H9 (cell line): ENCODE measurements around the gene CHST8. TPM values are rescaled to one million over a fixed set of nuclear protein-coding genes. Genes with fewer than 3 reads are reported as not detected.

ENCODE experiments used
- DNase-seq: peaks from one replicate; pipeline ENCODE4 v3.0.0-alpha.2; 2017
- H2AFZ ChIP-seq: one replicate; pipeline ENCODE4 v1.6.1; 2013; ENCODE audit warnings: mild to moderate bottlenecking, low read length, control low read depth, moderate library complexity
- H2AK5ac ChIP-seq: 2 replicates; pipeline ENCODE4 v1.6.1; 2013; ENCODE audit warnings: low read length, control low read depth, mixed read lengths; ENCODE audit not compliant: insufficient read length
- H2BK120ac ChIP-seq: one replicate; pipeline ENCODE4 v1.6.1; 2013; ENCODE audit warnings: low read depth, mild to moderate bottlenecking, low read length, control low read depth, inconsistent platforms; ENCODE audit not compliant: poor library complexity, severe bottlenecking
- H2BK12ac ChIP-seq: 2 replicates; pipeline ENCODE4 v1.6.1; 2013; ENCODE audit warnings: low read length, control low read depth, mixed read lengths, low read depth; ENCODE audit not compliant: insufficient read length
- H2BK15ac ChIP-seq: 2 replicates; pipeline ENCODE4 v1.6.1; 2013; ENCODE audit warnings: low read depth, low read length, control low read depth
- H2BK20ac ChIP-seq: one replicate; pipeline ENCODE4 v1.6.1; 2013; ENCODE audit warnings: low read depth, mild to moderate bottlenecking, low read length, control low read depth, inconsistent platforms; ENCODE audit not compliant: poor library complexity, severe bottlenecking
- H2BK5ac ChIP-seq: 2 replicates; pipeline ENCODE4 v1.6.1; 2013; ENCODE audit warnings: low read length, control low read depth, mixed read lengths; ENCODE audit not compliant: insufficient read length
- H3K14ac ChIP-seq: 2 replicates; pipeline ENCODE4 v1.6.1; 2013; ENCODE audit warnings: low read length, control low read depth; ENCODE audit not compliant: insufficient read depth
- H3K18ac ChIP-seq: 2 replicates; pipeline ENCODE4 v1.6.1; 2013; ENCODE audit warnings: low read depth, mild to moderate bottlenecking, mixed read lengths, low read length, control low read depth; ENCODE audit not compliant: insufficient read length
- H3K23ac ChIP-seq: 2 replicates; pipeline ENCODE4 v1.6.1; 2013; ENCODE audit warnings: low read length, control low read depth, mixed read lengths, low read depth; ENCODE audit not compliant: insufficient read length
- H3K23me2 ChIP-seq: 2 replicates; pipeline ENCODE4 v1.6.1; 2013; ENCODE audit warnings: low read depth, mild to moderate bottlenecking, mixed read lengths, low read length, control low read depth; ENCODE audit not compliant: insufficient read length, poor library complexity, severe bottlenecking
- H3K27ac ChIP-seq: 2 replicates; pipeline ENCODE4 v1.5.1; 2013; ENCODE audit warnings: low read length, control low read depth, mixed read lengths, low read depth; ENCODE audit not compliant: insufficient read length
- H3K27me3 ChIP-seq: 2 replicates; pipeline ENCODE4 v1.6.1; 2013; ENCODE audit warnings: low read length, control low read depth, inconsistent platforms; ENCODE audit not compliant: insufficient read depth
- H3K4ac ChIP-seq: 2 replicates; pipeline ENCODE4 v1.6.1; 2013; ENCODE audit warnings: low read depth, mild to moderate bottlenecking, control low read depth, inconsistent platforms, low read length, moderate library complexity
- H3K4me1 ChIP-seq: 2 replicates; pipeline ENCODE4 v1.6.1; 2013; ENCODE audit warnings: low read length, control low read depth, inconsistent platforms; ENCODE audit not compliant: insufficient read depth
- H3K4me2 ChIP-seq: 2 replicates; pipeline ENCODE4 v1.6.1; 2013; ENCODE audit warnings: low read length, control low read depth, mixed read lengths; ENCODE audit not compliant: insufficient read length, insufficient read depth
- H3K56ac ChIP-seq: 2 replicates; pipeline ENCODE4 v1.6.1; 2013; ENCODE audit warnings: low read depth, mild to moderate bottlenecking, mixed read lengths, low read length, control low read depth; ENCODE audit not compliant: insufficient read length
- H3K79me1 ChIP-seq: 2 replicates; pipeline ENCODE4 v1.6.1; 2013; ENCODE audit warnings: low read depth, mild to moderate bottlenecking, moderate library complexity, low read length, control low read depth, inconsistent platforms; ENCODE audit not compliant: insufficient read depth, poor library complexity, severe bottlenecking
- H3K79me2 ChIP-seq: 2 replicates; pipeline ENCODE4 v1.6.1; 2013; ENCODE audit warnings: low read length, control low read depth, inconsistent platforms; ENCODE audit not compliant: insufficient read depth
- H3K9ac ChIP-seq: 2 replicates; pipeline ENCODE4 v1.6.1; 2013; ENCODE audit warnings: low read length, control low read depth, mixed read lengths; ENCODE audit not compliant: insufficient read length; ENCODE audit errors: extremely low read depth
- H3K9me3 ChIP-seq: one replicate; pipeline ENCODE4 v1.6.1; 2013; ENCODE audit warnings: low read depth, low read length, inconsistent platforms; ENCODE audit not compliant: control insufficient read depth
- H3T11ph ChIP-seq: one replicate; pipeline ENCODE4 v1.6.1; 2013; ENCODE audit warnings: mild to moderate bottlenecking, low read length, control low read depth, inconsistent platforms
- H4K20me1 ChIP-seq: one replicate; pipeline ENCODE4 v1.6.1; 2013; ENCODE audit not compliant: control insufficient read depth, insufficient read length, insufficient read depth
- H4K5ac ChIP-seq: 2 replicates; pipeline ENCODE4 v1.6.1; 2013; ENCODE audit warnings: low read depth, mild to moderate bottlenecking, mixed read lengths, low read length, control low read depth; ENCODE audit not compliant: insufficient read length
- H4K8ac ChIP-seq: replicated peaks from 2 replicates; pipeline ENCODE4 v1.6.1; 2013; ENCODE audit warnings: low read length, control low read depth, mixed read lengths, low read depth; ENCODE audit not compliant: insufficient read length
- H4K91ac ChIP-seq: 2 replicates; pipeline ENCODE4 v1.6.1; 2013; ENCODE audit warnings: low read depth, mild to moderate bottlenecking, moderate library complexity, mixed read lengths, low read length, control low read depth; ENCODE audit not compliant: insufficient read length
- H3K27ac Mint-ChIP-seq, 3 experiments: 2 replicates in 2 of 3; 3 replicates in 1 of 3; pipeline ENCODE4 v1.8.0; 2020 to 2021; ENCODE audit warnings: mixed read lengths in 3 of 3, mild to moderate bottlenecking in 1 of 3, moderate library complexity in 1 of 3
- H3K27me3 Mint-ChIP-seq: 2 replicates; pipeline ENCODE4 v1.8.0; 2021; ENCODE audit warnings: low read depth, mild to moderate bottlenecking, moderate library complexity, mixed read lengths
- H3K36me3 Mint-ChIP-seq, 3 experiments: 2 replicates in 2 of 3; 3 replicates in 1 of 3; pipeline ENCODE4 v1.8.0; 2020 to 2021; ENCODE audit warnings: low read depth in 3 of 3, mixed read lengths in 3 of 3; ENCODE audit not compliant: insufficient read depth in 1 of 3
- H3K4me1 Mint-ChIP-seq, 2 experiments: 2 replicates each; pipeline ENCODE4 v1.8.0; 2020; ENCODE audit warnings: mixed read lengths in 2 of 2
- H3K4me3 Mint-ChIP-seq, 2 experiments: 2 replicates in 1 of 2; 3 replicates in 1 of 2; pipeline ENCODE4 v1.8.0; 2020 to 2021; ENCODE audit warnings: mild to moderate bottlenecking in 2 of 2, mixed read lengths in 2 of 2, moderate library complexity in 1 of 2
- H3K9me3 Mint-ChIP-seq, 2 experiments: 2 replicates in 1 of 2; 3 replicates in 1 of 2; pipeline ENCODE4 v1.8.0; 2020; ENCODE audit warnings: mild to moderate bottlenecking in 2 of 2, mixed read lengths in 2 of 2, moderate library complexity in 1 of 2
- WGBS: extraction: QIAGEN DNeasy Blood & Tissue Kit; methylation state at CpG from one replicate; pipeline ENCODE4 v1.1.7; 2013; ENCODE audit warnings: missing lambda C conversion rate, low lambda C conversion rate, mixed read lengths; ENCODE audit not compliant: insufficient read length; ENCODE audit errors: extremely low coverage; 5-methylcytosine and 5-hydroxymethylcytosine counted together
- total RNA-seq: library from RNA; stranded (reverse); gene quantifications from 2 replicates; pipeline ENCODE4 v1.2.1, GENCODE V29; 2021
- TF ChIP-seq, protein P1 (sequence below): fragments of 200-600 bp; sonication (generic); conservative IDR thresholded peaks from 3 replicates; pipeline ENCODE4 v1.8.0; 2021; ENCODE audit warnings: antibody characterized with exemption, mild to moderate bottlenecking

The CHST8 gene
- total RNA-seq, 1 experiment from 2014 or later = 5.1 TPM

DNA sequence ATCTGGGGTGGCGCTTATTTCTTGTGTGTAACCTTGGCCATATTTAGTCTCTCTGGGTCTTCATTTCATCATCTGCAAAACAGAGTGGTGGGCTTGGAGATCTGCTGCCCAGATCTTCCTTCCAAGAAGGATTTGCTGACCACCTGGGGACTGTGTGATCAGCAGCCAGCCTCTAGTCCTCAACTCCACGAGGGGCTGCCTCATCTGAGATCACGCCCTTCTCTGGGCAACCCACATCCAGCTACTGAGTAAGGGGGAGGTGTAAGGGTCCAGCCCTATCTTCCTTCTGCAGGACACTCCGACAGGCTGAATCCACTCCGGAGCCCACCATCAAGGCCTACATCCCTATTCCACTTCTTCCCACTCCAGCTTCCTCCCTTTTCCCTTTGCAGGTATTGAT lies 57.9 kb downstream of the CHST8 start:
- TF ChIP-seq, protein P1, sequence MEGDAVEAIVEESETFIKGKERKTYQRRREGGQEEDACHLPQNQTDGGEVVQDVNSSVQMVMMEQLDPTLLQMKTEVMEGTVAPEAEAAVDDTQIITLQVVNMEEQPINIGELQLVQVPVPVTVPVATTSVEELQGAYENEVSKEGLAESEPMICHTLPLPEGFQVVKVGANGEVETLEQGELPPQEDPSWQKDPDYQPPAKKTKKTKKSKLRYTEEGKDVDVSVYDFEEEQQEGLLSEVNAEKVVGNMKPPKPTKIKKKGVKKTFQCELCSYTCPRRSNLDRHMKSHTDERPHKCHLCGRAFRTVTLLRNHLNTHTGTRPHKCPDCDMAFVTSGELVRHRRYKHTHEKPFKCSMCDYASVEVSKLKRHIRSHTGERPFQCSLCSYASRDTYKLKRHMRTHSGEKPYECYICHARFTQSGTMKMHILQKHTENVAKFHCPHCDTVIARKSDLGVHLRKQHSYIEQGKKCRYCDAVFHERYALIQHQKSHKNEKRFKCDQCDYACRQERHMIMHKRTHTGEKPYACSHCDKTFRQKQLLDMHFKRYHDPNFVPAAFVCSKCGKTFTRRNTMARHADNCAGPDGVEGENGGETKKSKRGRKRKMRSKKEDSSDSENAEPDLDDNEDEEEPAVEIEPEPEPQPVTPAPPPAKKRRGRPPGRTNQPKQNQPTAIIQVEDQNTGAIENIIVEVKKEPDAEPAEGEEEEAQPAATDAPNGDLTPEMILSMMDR = no peak
- no peaks in the 10 kb centered on the region for H3K27me3 ChIP-seq

More for the DNA sequence above, 57.9 kb downstream of the CHST8 start:
- Mint-ChIP-seq H3K4me1 (peaks cover 2 to 5% of the 10 kb centered on the region in 2 experiments), H3K27me3 (peaks cover 23% of the 10 kb centered on the region), H3K27ac (no peak overlapping the region), H3K9me3 (no peaks in the 10 kb centered on the region), H3K36me3 (no peaks in the 10 kb centered on the region), H3K4me3 (no peak overlapping the region)
- no peak overlapping the region for H3K9ac ChIP-seq
- no peak overlapping the region for H3K56ac ChIP-seq
- no peaks in the 10 kb centered on the region for H3K79me1 ChIP-seq
- no peak overlapping the region for H3K27ac ChIP-seq
- no peak overlapping the region for H2BK15ac ChIP-seq
- no peak for DNase-seq
- H2BK12ac ChIP-seq = no peak overlapping the region
- no peak overlapping the region for H3K14ac ChIP-seq
- no peak overlapping the region for H2BK5ac ChIP-seq
- no peak overlapping the region for H4K91ac ChIP-seq
- no peaks in the 10 kb centered on the region for H3K23me2 ChIP-seq
- H3K4me1 ChIP-seq = no peaks in the 10 kb centered on the region
- no peaks in the 10 kb centered on the region for H3K9me3 ChIP-seq
- no peaks in the 10 kb centered on the region for H4K20me1 ChIP-seq
- H3K79me2 ChIP-seq = no peaks in the 10 kb centered on the region
- WGBS = no CpG with 5 or more reads among the region's 5 CpGs
- no peak overlapping the region for H3K4ac ChIP-seq
- no peak overlapping the region for H2BK20ac ChIP-seq
- H3T11ph ChIP-seq = no peak overlapping the region
- no peak overlapping the region for H3K23ac ChIP-seq
- no peak overlapping the region for H2AK5ac ChIP-seq
- no peak overlapping the region for H4K8ac ChIP-seq
- no peak overlapping the region for H2BK120ac ChIP-seq
- H3K18ac ChIP-seq = no peak overlapping the region
- H4K5ac ChIP-seq = no peak overlapping the region
- H2AFZ ChIP-seq = no peak overlapping the region
- H3K4me2 ChIP-seq = no peak overlapping the region
